Body of pancreas (tissue), 4 donors: Measurements from ENCODE around the gene SPON2.
A peak's percentile ranks its signal among the peaks of the same experiment; 100 is the strongest.

Experiments
- POLR2A ChIP-seq, 3 donors: fragments of 450-650 bp; IDR thresholded peaks; one replicate each; pipeline ENCODE4 v1.6.1; 2016; ENCODE audit warnings: antibody characterized with exemption in 3 of 3, mild to moderate bottlenecking in 2 of 3
- TF ChIP-seq, protein P1 (sequence below), 7 experiments: fragments of 450-650 bp in 4 of 7; fragments of 200-600 bp in 3 of 7; sonication (generic) in 3 of 7; IDR thresholded peaks; one replicate each; pipeline ENCODE4 v1.5.1; 2016 to 2019; ENCODE audit warnings: antibody characterized with exemption in 7 of 7

DNA sequence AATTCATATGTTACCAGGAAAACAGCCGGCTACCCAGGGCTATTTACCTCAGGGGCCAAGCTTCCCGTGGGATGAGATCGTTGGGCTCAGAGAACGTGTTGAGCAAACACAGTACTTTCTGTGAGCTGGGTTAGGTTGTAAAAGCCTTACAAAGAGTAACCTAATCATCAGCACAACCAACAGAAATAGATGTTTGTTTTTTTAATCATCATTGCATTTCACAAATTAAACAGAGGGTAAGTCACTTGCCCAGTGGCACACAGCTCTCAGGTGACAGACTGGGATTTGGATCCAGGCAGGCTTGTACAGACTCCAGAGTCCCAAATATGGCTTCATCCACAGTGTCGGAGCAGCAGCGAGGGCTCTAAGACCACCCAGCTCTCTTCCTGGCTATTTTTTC lies 20.1 kb downstream of the SPON2 start:
- TF ChIP-seq, protein P1, sequence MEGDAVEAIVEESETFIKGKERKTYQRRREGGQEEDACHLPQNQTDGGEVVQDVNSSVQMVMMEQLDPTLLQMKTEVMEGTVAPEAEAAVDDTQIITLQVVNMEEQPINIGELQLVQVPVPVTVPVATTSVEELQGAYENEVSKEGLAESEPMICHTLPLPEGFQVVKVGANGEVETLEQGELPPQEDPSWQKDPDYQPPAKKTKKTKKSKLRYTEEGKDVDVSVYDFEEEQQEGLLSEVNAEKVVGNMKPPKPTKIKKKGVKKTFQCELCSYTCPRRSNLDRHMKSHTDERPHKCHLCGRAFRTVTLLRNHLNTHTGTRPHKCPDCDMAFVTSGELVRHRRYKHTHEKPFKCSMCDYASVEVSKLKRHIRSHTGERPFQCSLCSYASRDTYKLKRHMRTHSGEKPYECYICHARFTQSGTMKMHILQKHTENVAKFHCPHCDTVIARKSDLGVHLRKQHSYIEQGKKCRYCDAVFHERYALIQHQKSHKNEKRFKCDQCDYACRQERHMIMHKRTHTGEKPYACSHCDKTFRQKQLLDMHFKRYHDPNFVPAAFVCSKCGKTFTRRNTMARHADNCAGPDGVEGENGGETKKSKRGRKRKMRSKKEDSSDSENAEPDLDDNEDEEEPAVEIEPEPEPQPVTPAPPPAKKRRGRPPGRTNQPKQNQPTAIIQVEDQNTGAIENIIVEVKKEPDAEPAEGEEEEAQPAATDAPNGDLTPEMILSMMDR (IDR thresholded peaks at IDR 0.05), result no peak
- peak; percentile 23 to 61 (median 53) for TF ChIP-seq POLR2A (IDR thresholded peaks at IDR 0.05)
